GM12801 (cell line): ENCODE measurements around the gene SPEM1.

Source experiments
- CTCF ChIP-seq: IDR thresholded peaks from one replicate; pipeline ENCODE4 v1.5.1; 2011; ENCODE audit warnings: control low read depth; ENCODE audit not compliant: insufficient read length; ENCODE audit errors: extremely low read depth

The SPEM1 gene

GRCh38 chr17:7432296-7432695 lies 12.2 kb downstream of the SPEM1 start:
- no peak for TF ChIP-seq CTCF

GRCh38 chr17:7435676-7436555 lies 15.8 kb downstream of the SPEM1 start:
- TF ChIP-seq CTCF, result no peak

DNA sequence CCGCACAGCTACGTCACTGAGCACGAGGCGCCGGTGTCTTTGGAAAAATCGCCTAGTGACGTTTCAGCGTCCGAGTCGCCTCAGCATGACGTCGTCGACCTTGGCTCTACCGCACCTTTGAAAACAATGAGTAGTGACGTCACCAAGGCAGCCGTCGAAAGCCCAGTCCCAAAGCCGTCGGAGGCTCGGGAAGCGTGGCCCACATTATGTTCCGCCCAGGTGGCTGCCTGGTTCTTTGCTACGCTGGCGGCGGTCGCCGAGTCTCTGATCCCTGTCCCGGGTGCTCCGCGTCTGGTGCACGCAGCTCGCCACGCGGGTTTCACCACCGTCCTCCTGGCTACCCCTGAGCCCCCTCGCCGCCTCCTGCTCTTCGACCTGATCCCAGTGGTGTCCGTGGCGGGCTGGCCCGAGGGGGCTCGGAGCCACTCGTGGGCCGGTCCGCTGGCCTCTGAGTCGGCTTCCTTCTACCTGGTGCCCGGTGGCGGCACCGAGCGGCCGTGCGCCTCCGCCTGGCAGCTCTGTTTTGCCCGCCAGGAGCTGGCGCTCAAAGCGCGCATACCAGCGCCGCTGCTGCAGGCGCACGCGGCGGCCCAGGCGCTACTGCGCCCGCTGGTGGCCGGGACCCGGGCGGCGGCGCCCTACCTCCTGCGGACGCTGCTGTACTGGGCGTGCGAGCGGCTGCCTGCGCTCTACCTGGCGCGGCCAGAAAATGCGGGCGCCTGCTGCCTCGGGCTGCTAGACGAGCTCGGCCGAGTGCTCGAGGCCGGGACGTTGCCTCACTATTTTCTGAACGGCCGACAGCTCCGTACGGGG lies 16.6 kb downstream of the SPEM1 start:
- TF ChIP-seq CTCF, result no peak

DNA sequence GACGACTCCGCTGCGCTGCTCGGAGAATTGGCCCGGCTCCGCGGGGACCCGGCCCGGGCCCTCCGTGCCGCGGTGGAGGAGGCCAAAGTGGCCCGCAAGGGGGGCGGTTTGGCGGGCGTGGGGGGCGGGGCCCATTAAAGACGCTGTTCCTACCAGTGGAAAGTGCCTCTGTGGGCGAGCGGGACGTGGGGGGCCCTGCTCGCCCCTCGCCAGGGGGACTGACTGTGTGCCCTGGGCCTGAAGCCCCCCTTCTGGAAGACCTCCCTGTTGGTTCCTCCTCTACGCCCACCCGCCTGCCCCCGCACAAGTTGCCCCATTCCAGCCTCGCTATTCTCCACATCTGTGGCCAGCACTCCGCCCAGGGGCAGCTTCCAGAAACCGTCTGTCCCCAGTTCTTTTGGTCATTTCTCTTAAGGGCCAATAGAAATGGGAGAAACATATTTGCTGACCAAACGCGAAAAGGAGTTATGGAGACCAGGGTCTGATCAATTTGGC lies 17.3 kb downstream of the SPEM1 start:
- TF ChIP-seq CTCF, result no peak

DNA sequence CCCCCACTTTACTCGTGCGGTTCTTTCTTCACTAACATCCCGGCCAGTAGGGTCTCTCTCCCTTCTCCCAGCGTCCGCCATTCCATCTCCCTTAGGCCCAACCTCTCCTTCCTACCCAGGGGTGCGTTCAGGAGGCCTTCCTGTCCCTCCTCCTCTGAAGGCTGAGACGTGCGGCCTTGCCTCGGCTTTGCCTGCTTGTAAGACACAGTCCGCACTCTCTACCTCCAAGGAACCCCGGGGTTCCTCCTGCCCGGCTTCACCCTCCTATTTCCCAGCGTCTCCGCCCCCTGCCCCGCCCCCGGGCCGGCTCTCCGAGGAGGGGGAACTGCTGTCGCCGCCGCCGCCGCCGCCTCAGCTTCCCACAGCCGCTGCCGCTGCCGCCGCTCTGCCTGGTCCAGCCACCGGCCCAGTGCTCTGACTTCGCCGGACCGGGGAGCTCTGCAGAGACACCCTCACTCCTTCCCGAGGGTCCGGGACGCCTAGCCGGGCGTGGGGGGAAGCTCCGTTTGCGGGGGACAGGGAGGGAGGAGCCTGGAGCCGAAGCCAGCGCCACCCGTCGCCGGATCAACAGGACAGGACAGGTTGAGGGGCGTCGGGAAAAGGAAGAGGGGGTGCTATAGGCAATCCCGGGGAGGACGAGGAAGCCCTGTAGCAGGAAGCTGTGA lies 18.0 kb downstream of the SPEM1 start:
- TF ChIP-seq CTCF, result no peak

GRCh38 chr17:7438656-7439460 lies 18.7 kb downstream of the SPEM1 start:
- no peak for TF ChIP-seq CTCF
